Stimulated activated CD4-positive, alpha-beta T cell treated with anti-CD3 and anti-CD28 coated beads, TNF-alpha, amount 100 ng/mL, for 24 hours (primary cell): Measurements from ENCODE around the gene TOR1B.

Source experiments
- DNase-seq, 3 experiments: peaks; one replicate each; pipeline ENCODE4 v3.0.0-alpha.2; 2020; ENCODE audit warnings: low read depth in 3 of 3

The TOR1B gene

GRCh38 chr9:129814432-129815223 is 11.6 kb downstream of the TOR1B start:
- DNase-seq: no peak

DNA sequence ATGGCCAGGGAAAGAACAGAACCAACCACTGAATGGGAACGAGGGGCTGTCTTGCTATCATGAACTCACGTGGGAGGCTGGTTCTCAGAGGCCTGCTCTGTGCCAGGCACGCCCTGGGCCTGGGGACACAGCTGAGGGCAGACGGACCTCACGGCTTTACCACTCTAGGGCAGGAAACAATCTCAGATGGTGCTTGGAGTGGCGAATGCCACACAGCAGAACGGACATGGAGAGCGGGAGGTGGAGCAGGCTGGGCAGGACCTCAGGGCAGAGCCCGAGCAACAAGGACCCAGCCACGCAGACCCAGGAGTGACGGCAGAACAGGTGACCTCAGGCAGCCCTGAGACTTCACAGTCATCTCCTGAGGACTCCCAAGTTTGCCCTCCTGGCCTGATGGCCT is 12.3 kb downstream of the TOR1B start:
- DNase-seq: no peak

DNA sequence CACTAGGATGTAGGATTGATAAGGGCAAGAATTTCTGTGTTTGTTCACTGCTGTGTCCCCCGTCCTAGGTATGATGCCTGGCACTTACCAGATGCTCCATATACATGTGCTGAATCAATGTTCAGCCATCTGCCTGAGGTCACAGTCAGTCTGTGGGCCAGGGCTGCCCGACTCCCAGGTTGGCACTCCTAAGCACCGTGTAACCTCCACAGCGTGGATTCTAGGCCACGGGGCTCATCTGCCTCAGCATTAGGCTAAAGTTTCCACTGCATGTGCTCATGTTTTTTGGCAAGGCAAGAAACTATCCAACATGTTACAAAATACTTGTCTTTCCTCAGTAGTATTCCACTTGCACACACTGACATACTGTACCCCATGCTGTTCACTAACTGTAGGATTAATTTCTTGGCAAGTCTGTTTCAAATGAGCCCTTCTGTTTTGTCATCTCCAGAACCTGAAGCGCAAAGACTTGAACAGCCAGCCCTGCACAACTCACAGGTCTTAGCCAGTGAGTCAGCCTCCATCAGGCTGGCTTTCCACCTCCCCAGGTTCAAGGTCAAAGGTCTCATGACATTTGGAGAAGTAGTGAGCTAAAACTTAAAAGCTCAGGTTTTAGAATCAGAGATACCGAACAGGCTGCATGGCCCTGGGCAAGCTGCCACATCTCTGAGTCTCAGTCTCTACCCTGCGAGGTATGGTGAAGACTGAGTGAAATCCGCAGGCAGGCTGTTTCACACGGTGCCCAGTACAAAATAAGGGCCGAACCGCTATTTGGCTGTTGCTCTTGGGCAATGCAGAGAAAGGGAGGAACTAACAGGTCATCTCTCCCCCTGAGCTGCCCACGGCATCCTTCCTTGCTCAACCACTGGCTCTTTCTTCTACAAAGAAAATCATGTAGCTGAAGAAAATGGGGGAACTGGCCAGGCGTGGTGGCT is 13.8 kb downstream of the TOR1B start:
- DNase-seq: no peak

GRCh38 chr9:129822898-129823541 is 20.0 kb downstream of the TOR1B start:
- DNase-seq: no peak

GRCh38 chr9:129823542-129823934 is 20.6 kb downstream of the TOR1B start:
- DNase-seq: no peak

DNA sequence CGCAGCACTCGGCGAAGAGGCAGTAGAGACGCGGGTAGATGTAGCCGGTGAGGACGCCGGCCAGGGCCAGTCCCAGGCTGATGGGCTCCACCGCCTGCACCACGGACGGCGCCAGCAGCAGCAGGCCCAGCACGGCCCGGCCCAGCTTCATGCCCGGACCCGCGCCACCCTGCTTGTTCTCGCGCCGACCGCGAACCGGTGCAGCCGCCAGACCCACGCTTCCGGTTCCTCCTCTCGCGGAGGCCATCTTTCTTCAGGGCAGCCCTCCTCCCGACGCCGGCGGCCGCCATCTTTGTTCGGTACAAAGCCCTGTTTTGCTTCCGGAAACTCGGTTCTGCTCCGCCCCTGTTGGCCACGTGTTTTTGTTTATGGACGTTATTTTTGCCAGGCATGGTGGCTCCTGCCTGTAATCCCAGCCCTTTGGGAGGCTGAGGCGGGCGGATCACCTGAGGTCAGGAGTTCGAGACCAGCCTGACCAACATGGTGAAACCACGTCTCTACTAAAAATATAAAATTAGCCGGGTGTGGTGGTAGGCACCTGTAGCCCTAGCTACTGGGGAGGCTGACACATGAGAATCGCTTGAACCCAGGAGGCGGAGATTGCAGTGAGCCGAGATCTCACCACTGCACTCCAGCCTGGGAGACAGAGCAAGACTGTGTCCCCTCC is 21.1 kb downstream of the TOR1B start, which contains the start of gene TOR1A:
TSS of gene TOR1A (minus strand) at position 202 of the 667 bp plus-strand sequence. CDS start at position 151, 51 bp downstream.
- peak; percentile 84 to 91 (median 88) for DNase-seq

- no peak for DNase-seq
Measured at GRCh38 chr9:129826344-129826743, 23.4 kb downstream of the TOR1B start.

GRCh38 chr9:129826759-129827158 is 23.8 kb downstream of the TOR1B start:
- DNase-seq: no peak

GRCh38 chr9:129828051-129828450 is 25.1 kb downstream of the TOR1B start:
- no peak for DNase-seq

DNA sequence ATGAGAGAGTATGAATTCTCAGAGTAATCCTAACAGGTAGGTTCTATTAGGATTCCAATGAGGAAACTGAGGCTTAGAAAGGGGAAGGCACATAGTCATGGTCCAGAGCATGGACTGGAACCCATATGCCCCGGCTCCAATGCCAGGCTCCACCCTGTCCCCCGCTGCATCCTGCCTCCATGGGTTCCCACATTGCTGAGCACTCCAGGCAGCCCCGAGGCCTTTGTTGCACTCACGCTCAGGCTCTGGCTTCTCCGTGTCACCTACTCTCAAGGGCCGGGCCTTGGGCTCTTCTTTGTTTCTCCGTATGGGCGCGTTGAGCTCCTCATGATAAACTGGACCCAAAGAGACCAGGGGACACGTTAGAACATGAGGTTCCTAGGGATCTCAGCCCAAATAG is 26.0 kb downstream of the TOR1B start:
- DNase-seq: no peak

DNA sequence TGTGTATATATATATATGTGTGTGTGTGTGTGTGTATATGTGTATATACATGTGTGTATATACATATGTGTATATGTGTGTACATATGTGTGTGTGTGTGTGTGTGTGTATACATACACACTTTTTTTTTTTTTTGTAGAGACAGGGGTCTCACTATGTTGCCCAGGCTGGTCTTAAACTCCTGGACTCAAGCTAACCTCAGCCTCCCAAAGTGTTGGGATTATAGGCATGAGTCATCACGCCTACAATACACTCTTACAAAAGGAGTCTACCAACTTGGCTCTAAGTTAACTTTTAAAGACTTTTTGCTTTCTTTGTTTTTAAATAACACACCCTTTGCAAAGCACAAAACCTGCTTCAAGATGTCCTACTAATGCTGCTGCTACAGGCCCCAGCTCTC is 30.0 kb downstream of the TOR1B start:
- no peak for DNase-seq

GRCh38 chr9:129834489-129835127 is 31.6 kb downstream of the TOR1B start:
- DNase-seq: peak in 1 of 3 experiments; percentile 32

DNA sequence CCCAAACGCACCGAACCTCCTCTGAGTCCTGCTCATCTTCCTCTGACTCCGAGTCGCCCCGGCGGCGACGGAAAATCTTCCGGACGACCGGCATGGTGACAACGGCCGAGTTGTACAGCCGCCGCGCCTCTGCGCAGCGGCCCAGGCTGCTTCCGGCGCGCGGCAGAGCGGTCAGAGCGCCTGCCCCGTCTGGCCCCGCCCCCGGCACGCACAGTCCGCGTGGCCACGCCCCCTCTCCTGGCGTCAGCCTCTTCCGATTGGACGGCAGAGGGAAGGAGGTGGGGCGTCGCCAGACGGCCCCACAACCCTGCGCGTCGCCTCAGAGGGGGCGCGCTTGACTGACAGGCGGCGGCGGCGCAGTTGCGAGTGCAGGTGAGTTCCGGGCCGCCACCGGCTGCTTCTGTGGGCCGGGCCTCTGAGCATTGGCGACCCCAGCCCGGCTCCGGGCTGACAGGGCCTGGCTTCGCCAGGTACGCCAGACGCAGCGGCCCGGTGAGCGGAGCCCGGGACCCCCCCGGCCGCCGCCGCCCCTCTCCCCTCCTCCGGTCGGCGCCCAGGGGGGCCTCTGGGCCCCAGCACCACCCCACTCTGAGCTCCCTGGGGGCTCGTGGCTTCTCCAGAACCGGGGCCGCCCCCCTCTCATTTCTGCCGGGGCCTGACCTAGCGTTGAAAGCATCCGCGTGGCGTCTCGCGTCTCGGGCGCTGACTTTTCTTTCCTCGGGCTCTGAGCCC is 32.3 kb downstream of the TOR1B start, which contains the start of the genes C9orf78 and USP20:
TSS of gene C9orf78 (minus strand) at position 148 of the 732 bp plus-strand sequence. CDS start at position 94, 54 bp downstream.
TSS of gene USP20 (plus strand) at position 331 of the 732 bp plus-strand sequence. CDS start 17,098 bp downstream, outside the sequence.
- DNase-seq: peak; percentile 93 to 97 (median 94)

- no peak for DNase-seq
Measured at GRCh38 chr9:129835860-129836223, 32.9 kb downstream of the TOR1B start.

DNA sequence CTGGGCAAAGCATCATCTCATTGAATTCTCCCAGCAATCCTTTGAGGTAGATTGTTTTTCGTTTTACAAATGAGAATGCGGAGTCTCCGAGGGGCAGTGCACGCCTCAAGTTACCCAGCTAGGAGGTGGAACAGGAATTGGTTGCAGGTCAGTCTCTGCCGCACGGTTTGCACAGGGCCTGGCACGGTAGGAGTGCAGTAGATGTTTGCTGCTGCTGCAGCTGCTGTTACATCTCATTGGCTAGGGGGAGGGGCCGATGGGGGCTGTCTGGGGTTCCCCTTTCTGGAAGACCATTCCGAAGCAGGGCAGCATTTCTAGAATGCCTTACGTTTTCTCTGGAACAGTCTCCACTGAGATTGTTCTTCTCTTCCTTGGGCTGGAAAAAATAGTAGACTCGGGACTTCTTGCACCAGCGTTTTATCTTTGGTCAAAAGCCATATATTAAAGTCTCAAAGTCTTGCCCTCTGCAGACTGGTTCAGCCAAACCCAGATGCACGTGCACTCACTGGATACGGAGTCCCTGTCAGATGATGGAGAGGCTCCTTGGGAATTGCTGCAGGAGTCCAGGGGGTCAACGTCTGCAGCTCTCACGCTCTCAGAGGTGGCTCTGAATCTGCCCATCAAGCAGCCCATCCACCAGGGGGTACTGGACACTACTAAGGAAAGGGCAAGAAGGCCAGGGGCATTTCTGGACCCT is 33.5 kb downstream of the TOR1B start:
- DNase-seq: peak in 1 of 3 experiments; percentile 45

DNA sequence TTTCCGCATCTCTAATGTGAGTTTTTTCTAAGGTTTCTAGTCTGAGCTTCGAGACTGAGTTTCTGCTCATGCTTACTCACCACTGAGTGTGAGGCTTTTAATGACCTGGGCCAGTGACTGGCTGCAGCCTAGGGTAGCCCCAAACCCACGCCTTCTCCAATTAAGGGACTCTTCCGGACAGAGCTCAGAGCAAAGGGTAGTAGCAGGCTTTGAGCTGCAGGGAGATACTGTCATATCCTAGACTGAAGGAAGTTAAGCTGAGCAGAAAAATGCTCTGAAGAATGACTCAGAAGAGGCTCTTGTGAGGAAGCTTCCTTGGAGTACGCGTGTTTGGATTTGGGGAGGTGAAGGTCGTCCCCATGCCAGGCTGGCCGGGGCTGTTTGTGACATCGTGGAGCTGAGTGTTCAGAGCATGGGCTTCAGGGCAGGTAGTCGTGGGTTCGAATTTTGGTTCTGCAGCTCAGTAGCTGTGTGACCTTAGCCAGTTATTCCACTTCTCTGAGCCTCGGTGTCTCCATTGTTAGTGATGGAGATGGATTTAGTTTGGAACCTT is 35.8 kb downstream of the TOR1B start:
- DNase-seq: peak in 1 of 3 experiments; percentile 40

DNA sequence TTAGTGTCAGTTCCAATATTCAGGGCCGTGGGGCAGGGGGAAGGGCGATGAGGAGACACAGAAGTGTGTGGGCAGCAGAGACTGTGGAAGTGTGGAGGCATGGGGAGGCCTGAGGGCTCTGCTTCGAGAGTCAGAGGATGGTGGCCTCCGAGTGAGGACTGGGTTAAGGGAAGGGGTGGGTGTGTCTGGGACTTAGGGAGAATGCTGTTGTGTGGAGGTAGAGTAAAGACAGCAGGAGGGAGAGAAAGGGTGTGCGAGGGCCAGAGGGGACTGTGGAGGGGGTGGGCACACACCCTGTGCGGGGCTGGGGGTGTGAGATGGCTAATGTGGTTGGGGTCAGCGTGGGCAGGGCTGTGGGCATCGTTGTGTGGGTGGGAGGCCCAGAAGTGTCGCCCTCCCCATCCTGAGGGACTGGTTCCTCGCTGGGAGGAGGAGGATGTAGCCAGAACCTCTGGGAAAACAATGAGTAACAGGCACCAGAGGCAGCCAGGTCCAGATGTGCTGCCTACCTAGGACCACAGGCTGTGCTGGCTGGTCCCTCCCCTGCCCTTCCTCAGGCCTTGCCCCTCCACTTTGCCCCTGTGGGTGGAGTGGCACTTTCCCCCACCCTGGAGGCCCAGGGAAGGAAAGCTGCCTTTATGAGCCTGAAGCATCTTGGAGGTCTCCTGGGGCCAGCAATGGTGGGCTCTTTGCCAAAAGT is 36.5 kb downstream of the TOR1B start:
- no peak for DNase-seq

DNA sequence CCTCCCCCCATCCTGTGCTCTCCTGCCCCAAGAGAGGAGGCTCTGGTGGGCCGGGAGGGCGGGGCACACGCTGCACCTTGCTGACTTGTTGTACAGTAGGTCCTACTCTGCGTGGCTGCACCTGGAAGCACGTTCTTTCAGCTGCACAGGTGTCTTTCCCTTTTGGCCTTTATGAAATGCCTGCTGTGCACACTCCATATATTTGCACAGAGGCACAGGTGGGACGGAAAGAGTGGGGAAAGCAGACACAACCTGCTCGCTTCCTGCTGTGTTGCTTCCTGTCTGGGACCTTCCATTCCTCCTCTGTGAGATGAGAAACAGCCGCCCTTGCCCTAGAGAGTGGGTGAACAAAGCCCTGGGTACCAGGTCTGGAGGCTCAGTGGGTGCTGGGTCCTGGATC is 37.0 kb downstream of the TOR1B start:
- no peak for DNase-seq

GRCh38 chr9:129841071-129841470 is 38.1 kb downstream of the TOR1B start:
- no peak for DNase-seq
